Measurements from ENCODE around the gene MRPL10. TPM values are rescaled to one million over a fixed set of nuclear protein-coding genes. Genes with fewer than 3 reads are reported as not detected.

Gene MRPL10
- 32.7 and 35.8 TPM in 2 replicates for total RNA-seq

GRCh38 chr17:47831003-47831933 lies at the start of gene MRPL10, which contains the start of gene LRRC46:
Gene MRPL10, minus strand, starts transcription at chr17:47831541. Its CDS starts 30 bp downstream, at chr17:47831511.
Gene LRRC46, plus strand, starts transcription at chr17:47831670. Its CDS starts 320 bp downstream, at chr17:47831990.
- DNase-seq (ENCODE audit: insufficient read length, low spot score, missing footprints), result peak; percentile 99
- Histone ChIP-seq H3K27ac (ENCODE audit: low read depth, low read length) (peak within 1 kb of the TSS; percentile 88), H2AFZ (ENCODE audit: low read length) (peak within 1 kb of the TSS; percentile 97), H3K79me2 (ENCODE audit: insufficient read depth, low read length) (peaks cover 31% of the 10 kb centered on the region), H3K4me1 (ENCODE audit: insufficient read depth, low read length) (peaks cover 19% of the 10 kb centered on the region), H3K9me3 (ENCODE audit: low read depth, low read length) (no peaks in the 10 kb centered on the region), H3K4me2 (ENCODE audit: insufficient read depth, low read length) (peak within 1 kb of the TSS; percentile 100), H3K27me3 (ENCODE audit: insufficient read depth, low read length) (no peaks in the 10 kb centered on the region), H3K4me3 (ENCODE audit: insufficient read depth, low read length) (peak within 1 kb of the TSS; percentile 96), H4K20me1 (ENCODE audit: insufficient read depth, low read length) (peaks cover 8% of the 10 kb centered on the region), H3K36me3 (ENCODE audit: insufficient read depth, low read length) (peaks cover 28% of the 10 kb centered on the region)
- TF ChIP-seq CTCF (IDR thresholded peaks at IDR 0.05; ENCODE audit: extremely low read depth, low read depth, low read length), result peak; percentile 53

DNA sequence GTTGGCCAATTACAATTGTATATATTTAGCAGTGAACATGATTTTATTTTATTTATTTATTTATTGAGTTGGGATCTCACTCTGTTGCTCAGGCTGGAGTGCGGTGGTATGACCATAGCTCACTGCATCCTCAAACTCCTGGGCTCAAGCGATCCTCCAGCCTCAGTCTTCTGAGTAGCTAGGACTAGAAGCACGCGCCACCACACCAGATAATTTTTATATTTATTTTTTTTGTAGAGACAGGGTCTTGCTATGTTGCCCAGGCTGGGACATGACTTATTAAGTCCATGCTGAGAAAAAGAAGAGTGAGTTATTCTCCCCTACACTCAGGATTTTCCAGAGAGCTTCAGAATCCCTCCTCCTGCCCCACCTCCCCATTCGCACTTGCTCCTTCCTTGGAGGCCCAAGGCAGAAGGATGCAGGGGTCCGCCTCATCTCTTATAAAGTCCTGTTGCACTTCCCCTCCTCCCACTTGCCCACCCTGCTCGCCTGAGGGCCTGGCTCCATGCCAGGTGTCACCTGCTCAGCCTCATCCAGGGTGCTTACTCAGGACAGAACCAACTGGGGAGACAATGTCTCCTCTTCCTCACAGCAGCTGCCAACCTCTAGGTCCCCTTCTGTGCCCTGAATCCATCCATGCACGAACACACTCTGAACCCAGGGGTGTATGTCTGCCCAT lies 48.6 kb upstream of the MRPL10 start:
- DNase-seq (ENCODE audit: insufficient read length, low spot score, missing footprints), result no peak
- no peaks in the 10 kb centered on the region for H3K27me3 ChIP-seq (ENCODE audit: insufficient read depth, low read length)
- H3K4me3 ChIP-seq (ENCODE audit: insufficient read depth, low read length), result no peak overlapping the region
- H3K27ac ChIP-seq (ENCODE audit: low read depth, low read length), result no peak overlapping the region
- H2AFZ ChIP-seq (ENCODE audit: low read length), result no peak overlapping the region
- H3K9me3 ChIP-seq (ENCODE audit: low read depth, low read length), result no peaks in the 10 kb centered on the region
- H4K20me1 ChIP-seq (ENCODE audit: insufficient read depth, low read length), result no peaks in the 10 kb centered on the region
- no peaks in the 10 kb centered on the region for H3K79me2 ChIP-seq (ENCODE audit: insufficient read depth, low read length)
- H3K4me2 ChIP-seq (ENCODE audit: insufficient read depth, low read length), result no peak overlapping the region
- no peak for TF ChIP-seq CTCF (IDR thresholded peaks at IDR 0.05; ENCODE audit: extremely low read depth, low read depth, low read length)
- no peaks in the 10 kb centered on the region for H3K36me3 ChIP-seq (ENCODE audit: insufficient read depth, low read length)
- H3K4me1 ChIP-seq (ENCODE audit: insufficient read depth, low read length), result peaks cover 38% of the 10 kb centered on the region

- no peaks in the 10 kb centered on the region for H3K36me3 ChIP-seq (ENCODE audit: insufficient read depth, low read length)
- no peak overlapping the region for H2AFZ ChIP-seq (ENCODE audit: low read length)
- peak; percentile 94 for DNase-seq (ENCODE audit: insufficient read length, low spot score, missing footprints)
- H3K27ac ChIP-seq (ENCODE audit: low read depth, low read length), result peak overlapping the region; percentile 64
- H3K4me3 ChIP-seq (ENCODE audit: insufficient read depth, low read length), result peak overlapping the region; percentile 34
- peak overlapping the region; percentile 80 for H3K4me2 ChIP-seq (ENCODE audit: insufficient read depth, low read length)
- no peaks in the 10 kb centered on the region for H3K27me3 ChIP-seq (ENCODE audit: insufficient read depth, low read length)
- no peak for TF ChIP-seq CTCF (IDR thresholded peaks at IDR 0.05; ENCODE audit: extremely low read depth, low read depth, low read length)
- no peaks in the 10 kb centered on the region for H3K9me3 ChIP-seq (ENCODE audit: low read depth, low read length)
- H4K20me1 ChIP-seq (ENCODE audit: insufficient read depth, low read length), result no peaks in the 10 kb centered on the region
- H3K79me2 ChIP-seq (ENCODE audit: insufficient read depth, low read length), result no peaks in the 10 kb centered on the region
- peaks cover 39% of the 10 kb centered on the region for H3K4me1 ChIP-seq (ENCODE audit: insufficient read depth, low read length)
Measured at GRCh38 chr17:47879028-47879585, 47.8 kb upstream of the MRPL10 start.

Measured in osteoblast (primary cell).